GM12878 (cell line): ENCODE data around the gene STBD1. TPM values are rescaled to one million over a fixed set of nuclear protein-coding genes. Genes with fewer than 3 reads are reported as not detected.

Source experiments
- BACH1 ChIP-seq: fragments of 450-650 bp; IDR thresholded peaks from 2 replicates; pipeline ENCODE4 v1.6.1; 2017; ENCODE audit warnings: mild to moderate bottlenecking, borderline replicate concordance
- BCLAF1 ChIP-seq: fragments of 450-650 bp; IDR thresholded peaks from 2 replicates; pipeline ENCODE4 v1.6.1; 2017; ENCODE audit warnings: antibody characterized with exemption, mild to moderate bottlenecking, moderate library complexity
- CHD4 ChIP-seq: fragments of 200-600 bp; sonication (generic); IDR thresholded peaks from 2 replicates; pipeline ENCODE4 v1.6.1; 2016; ENCODE audit warnings: mild to moderate bottlenecking
- HDGF ChIP-seq: fragments of 450-650 bp; IDR thresholded peaks from 2 replicates; pipeline ENCODE4 v1.6.1; 2016; ENCODE audit warnings: antibody characterized with exemption
- IRF3 ChIP-seq: fragments of 450-650 bp; IDR thresholded peaks from 2 replicates; pipeline ENCODE4 v1.6.1; 2014; ENCODE audit warnings: mild to moderate bottlenecking
- JUNB ChIP-seq: IDR thresholded peaks from 2 replicates; pipeline ENCODE4 v1.6.1; 2016; ENCODE audit warnings: antibody characterized with exemption, mild to moderate bottlenecking
- MEF2B ChIP-seq: fragments of 450-650 bp; IDR thresholded peaks from 2 replicates; pipeline ENCODE4 v1.6.1; 2018; ENCODE audit warnings: mild to moderate bottlenecking, moderate library complexity; ENCODE audit not compliant: partially characterized antibody, poor library complexity, severe bottlenecking
- MTA3 ChIP-seq: IDR thresholded peaks from 2 replicates; pipeline ENCODE4 v1.6.1; 2012; ENCODE audit warnings: low read length, inconsistent platforms, borderline replicate concordance
- MYB ChIP-seq: fragments of 150-350 bp; IDR thresholded peaks from 2 replicates; pipeline ENCODE4 v1.6.1; 2014; ENCODE audit warnings: mild to moderate bottlenecking, low read depth, low read length, borderline replicate concordance
- PBX3 ChIP-seq: IDR thresholded peaks from 2 replicates; pipeline ENCODE4 v1.6.1; 2011; ENCODE audit warnings: mild to moderate bottlenecking, low read depth, low read length, moderate library complexity; ENCODE audit not compliant: insufficient replicate concordance
- RCOR1 ChIP-seq: conservative IDR thresholded peaks from 2 replicates; pipeline ENCODE4 v1.6.1; 2012; ENCODE audit warnings: low read depth, low read length, improper control_type of control experiment
- RELB ChIP-seq: fragments of 450-650 bp; IDR thresholded peaks from 2 replicates; pipeline ENCODE4 v1.6.1; 2017; ENCODE audit warnings: low read depth, mild to moderate bottlenecking, moderate library complexity
- SMAD1 ChIP-seq: fragments of 450-650 bp; IDR thresholded peaks from 2 replicates; pipeline ENCODE4 v1.6.1; 2018; ENCODE audit warnings: mild to moderate bottlenecking, low read depth; ENCODE audit not compliant: partially characterized antibody
- SUZ12 ChIP-seq: fragments of 200-600 bp; sonication (generic); IDR thresholded peaks from one replicate; pipeline ENCODE4 v1.6.1; 2018; ENCODE audit warnings: antibody characterized with exemption, mild to moderate bottlenecking; ENCODE audit not compliant: unreplicated experiment
- TCF7 ChIP-seq: IDR thresholded peaks from 2 replicates; pipeline ENCODE4 v1.6.1; 2014; ENCODE audit warnings: antibody characterized with exemption, borderline replicate concordance
- USF1 ChIP-seq: IDR thresholded peaks from 2 replicates; pipeline ENCODE4 v1.6.1; 2011; ENCODE audit warnings: borderline replicate concordance, low read depth, mild to moderate bottlenecking, moderate library complexity, mixed read lengths, low read length; ENCODE audit not compliant: insufficient read depth; ENCODE audit errors: extremely low read length
- ZBED1 ChIP-seq: IDR thresholded peaks from 2 replicates; pipeline ENCODE4 v1.6.1; 2016; ENCODE audit warnings: borderline replicate concordance
- ZNF274 ChIP-seq: IDR thresholded peaks from one replicate; pipeline ENCODE4 v1.8.0; 2011; ENCODE audit not compliant: insufficient read length, insufficient read depth
- polyA plus RNA-seq, 11 experiments: library from polyadenylated mRNA; depleted of rRNA in 4 of 11; unstranded in 6 of 11; stranded (reverse) in 5 of 11; fragments of >200 nt; fragmentation: Nextera tagmentation in 4 of 11; fragmentation: Illumina TruSeq in 1 of 11; extraction: Ambion mirVana in 4 of 11; extraction: Trizol in 1 of 11; gene quantifications; 1 replicate in 1 of 11; 2 replicates in 10 of 11; pipeline versions ENCODE4 v1.2.1 to v1.2.3, GENCODE V29; 2011 to 2016; ENCODE audit warnings: inconsistent platforms in 2 of 11, missing spikeins in 2 of 11, low read depth in 1 of 11
- total RNA-seq, 4 experiments: library from RNA; depleted of rRNA in 3 of 4; stranded (reverse); fragments of >200 nt in 3 of 4; fragmentation: Illumina TruSeq in 1 of 4; extraction: Trizol in 1 of 4; gene quantifications; 2 replicates each; pipeline versions ENCODE4 v1.2.1 to v1.2.3, GENCODE V29; 2013 to 2021
- TF ChIP-seq, protein P1 (sequence below): fragments of 150-350 bp; IDR thresholded peaks from 2 replicates; pipeline ENCODE4 v1.6.1; 2014; ENCODE audit warnings: mild to moderate bottlenecking, low read depth, low read length

The STBD1 gene
- total and polyA plus RNA-seq, 10 of the 15 experiments (the other 5 are each of a cell fraction or from before 2014, with no cell fraction given), result 0.04 to 0.10 (median 0.05) TPM; not detected in 7

- TF ChIP-seq, protein P1, sequence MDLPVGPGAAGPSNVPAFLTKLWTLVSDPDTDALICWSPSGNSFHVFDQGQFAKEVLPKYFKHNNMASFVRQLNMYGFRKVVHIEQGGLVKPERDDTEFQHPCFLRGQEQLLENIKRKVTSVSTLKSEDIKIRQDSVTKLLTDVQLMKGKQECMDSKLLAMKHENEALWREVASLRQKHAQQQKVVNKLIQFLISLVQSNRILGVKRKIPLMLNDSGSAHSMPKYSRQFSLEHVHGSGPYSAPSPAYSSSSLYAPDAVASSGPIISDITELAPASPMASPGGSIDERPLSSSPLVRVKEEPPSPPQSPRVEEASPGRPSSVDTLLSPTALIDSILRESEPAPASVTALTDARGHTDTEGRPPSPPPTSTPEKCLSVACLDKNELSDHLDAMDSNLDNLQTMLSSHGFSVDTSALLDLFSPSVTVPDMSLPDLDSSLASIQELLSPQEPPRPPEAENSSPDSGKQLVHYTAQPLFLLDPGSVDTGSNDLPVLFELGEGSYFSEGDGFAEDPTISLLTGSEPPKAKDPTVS, result no peak
- no peak for TF ChIP-seq RELB
- TF ChIP-seq JUNB, result peak; percentile 85
- peak; percentile 82; the same call in 1 of the 2 replicates for TF ChIP-seq MTA3
- peak; percentile 56 for TF ChIP-seq MEF2B
- no peak for TF ChIP-seq SMAD1
- TF ChIP-seq USF1, result no peak
- TF ChIP-seq ZBED1, result peak; percentile 48; the same call in 1 of the 2 replicates
- no peak for TF ChIP-seq HDGF
- no peak for TF ChIP-seq MYB
- no peak for TF ChIP-seq PBX3
- TF ChIP-seq BACH1, result no peak
- TF ChIP-seq IRF3, result no peak
- no peak for TF ChIP-seq CHD4
- no peak for TF ChIP-seq ZNF274
- TF ChIP-seq TCF7, result peak; percentile 29; the same call in 1 of the 2 replicates
- no peak for TF ChIP-seq RCOR1
- TF ChIP-seq SUZ12, result no peak
- no peak for TF ChIP-seq BCLAF1
These were observed 5.3 kb upstream of the STBD1 start (continued) for GRCh38 chr4:76301068-76301774.
